ENCODE measurements around the gene FAM89B.

Gene FAM89B

GRCh38 chr11:65577756-65578109, 5.4 kb downstream of the FAM89B start:
- Histone ChIP-seq H3K27me3 (ENCODE audit: insufficient read depth, low read length) (peaks cover 57% of the 10 kb centered on the region), H3K4me1 (ENCODE audit: insufficient read depth, low read length) (peaks cover 17% of the 10 kb centered on the region; the same call in 1 of the 2 replicates), H3K27ac (ENCODE audit: low read depth, low read length) (no peak overlapping the region), H3K36me3 (ENCODE audit: insufficient read depth, low read length) (no peaks in the 10 kb centered on the region), H3K9me3 (ENCODE audit: insufficient read depth, low read depth, low read length) (no peaks in the 10 kb centered on the region), H3K4me3 (ENCODE audit: low read length) (no peak overlapping the region), H3K9ac (ENCODE audit: low read depth, low read length) (no peak overlapping the region)
- 78% methylated on average over 8 of the region's 8 CpGs for WGBS

GRCh38 chr11:65578134-65578533, 5.8 kb downstream of the FAM89B start:
- peaks cover 58% of the 10 kb centered on the region for H3K27me3 ChIP-seq (ENCODE audit: insufficient read depth, low read length)
- WGBS = 89% methylated on average over 7 of the region's 7 CpGs
- no peak overlapping the region for H3K27ac ChIP-seq (ENCODE audit: low read depth, low read length)
- H3K4me3 ChIP-seq (ENCODE audit: low read length) = no peak overlapping the region
- peaks cover 17% of the 10 kb centered on the region; the same call in 1 of the 2 replicates for H3K4me1 ChIP-seq (ENCODE audit: insufficient read depth, low read length)
- no peak overlapping the region for H3K9ac ChIP-seq (ENCODE audit: low read depth, low read length)
- no peaks in the 10 kb centered on the region for H3K36me3 ChIP-seq (ENCODE audit: insufficient read depth, low read length)
- H3K9me3 ChIP-seq (ENCODE audit: insufficient read depth, low read depth, low read length) = no peaks in the 10 kb centered on the region

GRCh38 chr11:65578667-65579066, 6.3 kb downstream of the FAM89B start:
- no peaks in the 10 kb centered on the region for H3K36me3 ChIP-seq (ENCODE audit: insufficient read depth, low read length)
- H3K9me3 ChIP-seq (ENCODE audit: insufficient read depth, low read depth, low read length) = no peaks in the 10 kb centered on the region
- no peak overlapping the region for H3K9ac ChIP-seq (ENCODE audit: low read depth, low read length)
- no peak overlapping the region for H3K27ac ChIP-seq (ENCODE audit: low read depth, low read length)
- peaks cover 14% of the 10 kb centered on the region; the same call in 1 of the 2 replicates for H3K4me1 ChIP-seq (ENCODE audit: insufficient read depth, low read length)
- no peak overlapping the region for H3K4me3 ChIP-seq (ENCODE audit: low read length)
- peaks cover 64% of the 10 kb centered on the region for H3K27me3 ChIP-seq (ENCODE audit: insufficient read depth, low read length)
- 87% methylated on average over 3 of the region's 3 CpGs for WGBS

DNA sequence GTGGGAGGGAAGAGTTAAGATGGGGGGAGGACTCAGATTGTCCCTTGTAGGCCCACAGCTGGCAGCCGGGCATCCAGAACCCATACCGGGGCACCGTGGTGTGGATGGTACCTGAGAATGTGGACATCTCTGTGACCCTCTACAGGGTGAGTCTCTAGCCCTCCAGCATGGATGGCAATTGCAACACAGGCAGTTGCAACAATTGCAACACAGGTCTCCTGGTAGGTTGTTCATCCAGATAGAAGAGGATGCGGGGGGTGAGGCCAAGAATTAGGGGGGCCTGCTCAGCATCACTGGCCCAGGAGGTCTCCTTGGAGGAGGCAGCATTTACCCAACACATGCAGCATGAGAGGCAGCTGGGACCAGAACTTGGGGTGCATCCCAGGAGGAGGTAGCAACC, 7.0 kb downstream of the FAM89B start:
- H3K4me3 ChIP-seq (ENCODE audit: low read length) = no peak overlapping the region
- H3K27ac ChIP-seq (ENCODE audit: low read depth, low read length) = no peak overlapping the region
- no peaks in the 10 kb centered on the region for H3K9me3 ChIP-seq (ENCODE audit: insufficient read depth, low read depth, low read length)
- no peak overlapping the region for H3K9ac ChIP-seq (ENCODE audit: low read depth, low read length)
- H3K36me3 ChIP-seq (ENCODE audit: insufficient read depth, low read length) = no peaks in the 10 kb centered on the region
- peaks cover 11% of the 10 kb centered on the region; the same call in 1 of the 2 replicates for H3K4me1 ChIP-seq (ENCODE audit: insufficient read depth, low read length)
- 94% methylated on average over 4 of the region's 4 CpGs for WGBS
- H3K27me3 ChIP-seq (ENCODE audit: insufficient read depth, low read length) = peaks cover 69% of the 10 kb centered on the region

DNA sequence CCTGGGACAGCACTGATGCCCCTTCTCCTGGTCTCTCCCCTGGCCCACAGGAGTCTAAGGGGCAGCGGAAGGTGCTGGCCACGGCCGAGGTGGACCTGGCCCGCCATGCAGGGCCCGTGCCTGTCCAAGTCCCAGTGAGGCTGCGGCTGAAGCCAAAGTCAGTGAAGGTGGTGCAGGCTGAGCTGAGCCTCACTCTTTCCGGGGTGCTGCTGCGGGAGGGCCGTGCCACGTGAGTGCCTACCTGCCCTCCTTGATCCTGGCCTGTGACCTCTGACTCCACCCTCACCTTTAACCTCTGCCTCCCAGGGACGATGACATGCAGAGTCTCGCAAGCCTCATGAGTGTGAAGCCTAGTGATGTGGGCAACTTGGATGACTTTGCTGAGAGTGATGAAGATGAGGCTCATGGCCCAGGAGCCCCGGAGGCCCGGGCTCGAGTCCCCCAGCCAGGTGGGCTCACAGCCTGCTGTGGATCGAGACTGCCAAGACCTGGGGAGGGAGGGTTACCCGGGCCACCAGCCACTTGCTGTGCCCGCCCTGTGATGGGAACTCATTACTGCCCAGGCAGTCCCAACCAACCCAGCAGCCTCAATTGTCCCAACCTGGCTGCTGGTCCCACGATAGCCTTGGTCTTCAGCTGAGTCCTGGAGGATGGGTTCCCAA, 7.8 kb downstream of the FAM89B start:
- 94% methylated on average over 19 of the region's 19 CpGs for WGBS
- H3K4me3 ChIP-seq (ENCODE audit: low read length) = no peak overlapping the region
- H3K36me3 ChIP-seq (ENCODE audit: insufficient read depth, low read length) = no peaks in the 10 kb centered on the region
- no peak overlapping the region for H3K9ac ChIP-seq (ENCODE audit: low read depth, low read length)
- no peaks in the 10 kb centered on the region for H3K9me3 ChIP-seq (ENCODE audit: insufficient read depth, low read depth, low read length)
- H3K4me1 ChIP-seq (ENCODE audit: insufficient read depth, low read length) = peaks cover 7% of the 10 kb centered on the region; the same call in 1 of the 2 replicates
- H3K27me3 ChIP-seq (ENCODE audit: insufficient read depth, low read length) = peaks cover 69% of the 10 kb centered on the region
- no peak overlapping the region for H3K27ac ChIP-seq (ENCODE audit: low read depth, low read length)

DNA sequence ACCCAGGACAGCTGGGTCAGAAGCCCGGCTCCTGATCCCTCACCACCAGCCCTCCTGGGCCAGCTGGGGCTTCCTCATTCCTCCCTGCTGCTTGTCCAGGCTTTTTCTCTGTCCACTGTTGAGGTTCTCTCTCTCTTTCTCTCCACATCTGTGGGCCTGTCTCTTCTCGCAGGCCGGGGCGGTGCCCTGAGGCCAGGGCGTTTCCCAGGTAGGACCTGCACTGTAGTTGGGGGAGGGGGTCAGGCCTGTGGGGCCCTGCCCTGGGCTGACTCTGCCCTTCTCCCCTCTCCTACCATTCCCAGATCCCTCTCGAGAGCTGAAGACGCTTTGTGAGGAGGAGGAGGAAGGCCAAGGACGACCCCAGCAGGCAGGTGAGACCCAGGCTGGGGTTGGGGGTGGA, 8.4 kb downstream of the FAM89B start:
- Histone ChIP-seq H3K27ac (ENCODE audit: low read depth, low read length) (no peak overlapping the region), H3K27me3 (ENCODE audit: insufficient read depth, low read length) (peaks cover 69% of the 10 kb centered on the region)

GRCh38 chr11:65581928-65582327, 9.6 kb downstream of the FAM89B start:
- peaks cover 3% of the 10 kb centered on the region; the same call in 1 of the 2 replicates for H3K4me1 ChIP-seq (ENCODE audit: insufficient read depth, low read length)
- H3K9ac ChIP-seq (ENCODE audit: low read depth, low read length) = no peak overlapping the region
- no peak overlapping the region for H3K4me3 ChIP-seq (ENCODE audit: low read length)
- no peak overlapping the region for H3K27ac ChIP-seq (ENCODE audit: low read depth, low read length)
- no peaks in the 10 kb centered on the region for H3K9me3 ChIP-seq (ENCODE audit: insufficient read depth, low read depth, low read length)
- WGBS = 90% methylated on average over 3 of the region's 3 CpGs
- no peaks in the 10 kb centered on the region for H3K36me3 ChIP-seq (ENCODE audit: insufficient read depth, low read length)
- peaks cover 70% of the 10 kb centered on the region for H3K27me3 ChIP-seq (ENCODE audit: insufficient read depth, low read length)

More for the DNA sequence above, 8.4 kb downstream of the FAM89B start:
- 85% methylated on average over 6 of the region's 8 CpGs for WGBS
- Histone ChIP-seq H3K36me3 (ENCODE audit: insufficient read depth, low read length) (no peaks in the 10 kb centered on the region), H3K4me1 (ENCODE audit: insufficient read depth, low read length) (peaks cover 3% of the 10 kb centered on the region; the same call in 1 of the 2 replicates), H3K4me3 (ENCODE audit: low read length) (no peak overlapping the region), H3K9me3 (ENCODE audit: insufficient read depth, low read depth, low read length) (no peaks in the 10 kb centered on the region), H3K9ac (ENCODE audit: low read depth, low read length) (no peak overlapping the region)

DNA sequence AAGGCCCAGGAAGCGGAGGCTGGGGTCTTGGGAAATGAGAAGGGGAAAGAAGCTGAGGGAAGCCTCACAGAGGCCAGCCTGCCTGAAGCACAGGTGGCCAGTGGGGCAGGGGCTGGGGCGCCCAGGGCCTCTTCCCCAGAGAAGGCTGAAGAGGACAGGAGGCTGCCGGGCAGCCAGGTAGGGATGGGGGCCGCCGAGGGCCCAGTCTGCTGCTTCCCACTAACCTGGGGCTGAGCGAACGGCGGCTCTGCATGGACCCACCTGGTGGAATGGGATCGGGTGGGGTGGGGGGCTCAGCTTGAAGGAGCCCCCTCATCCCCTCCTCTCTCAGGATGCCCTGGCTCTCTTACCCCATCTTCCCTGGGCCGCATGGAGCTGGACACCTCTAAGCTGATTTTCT, 11.3 kb downstream of the FAM89B start:
- Histone ChIP-seq H3K4me3 (ENCODE audit: low read length) (no peak overlapping the region), H3K9me3 (ENCODE audit: insufficient read depth, low read depth, low read length) (no peaks in the 10 kb centered on the region), H3K27ac (ENCODE audit: low read depth, low read length) (no peak overlapping the region), H3K9ac (ENCODE audit: low read depth, low read length) (no peak overlapping the region), H3K4me1 (ENCODE audit: insufficient read depth, low read length) (0 out of 2 replicates have a peak, but pooled peaks cover 3% of the 10 kb centered on the region), H3K36me3 (ENCODE audit: insufficient read depth, low read length) (no peaks in the 10 kb centered on the region), H3K27me3 (ENCODE audit: insufficient read depth, low read length) (peaks cover 56% of the 10 kb centered on the region)
- WGBS = 91% methylated on average over 9 of the region's 10 CpGs

DNA sequence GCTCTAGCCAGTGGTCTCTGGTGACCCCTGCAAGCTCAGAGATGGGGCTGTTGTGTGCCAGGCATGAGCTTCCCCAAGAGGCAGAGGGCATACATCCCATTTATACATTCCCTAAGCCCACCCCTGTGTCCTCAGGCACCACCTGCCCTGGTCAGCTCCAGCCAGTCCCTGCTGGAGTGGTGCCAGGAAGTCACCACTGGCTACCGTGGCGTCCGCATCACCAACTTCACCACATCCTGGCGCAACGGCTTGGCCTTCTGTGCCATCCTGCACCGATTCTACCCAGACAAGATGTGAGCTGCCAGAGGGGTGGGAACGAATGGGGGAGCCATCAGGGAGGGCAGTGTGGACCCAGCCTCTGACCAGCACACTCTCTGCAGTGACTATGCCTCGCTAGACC, 11.8 kb downstream of the FAM89B start:
- WGBS = 89% methylated on average over 7 of the region's 8 CpGs
- H3K9me3 ChIP-seq (ENCODE audit: insufficient read depth, low read depth, low read length) = no peaks in the 10 kb centered on the region
- H3K36me3 ChIP-seq (ENCODE audit: insufficient read depth, low read length) = no peaks in the 10 kb centered on the region
- peaks cover 53% of the 10 kb centered on the region for H3K27me3 ChIP-seq (ENCODE audit: insufficient read depth, low read length)
- no peak overlapping the region for H3K4me3 ChIP-seq (ENCODE audit: low read length)
- H3K4me1 ChIP-seq (ENCODE audit: insufficient read depth, low read length) = 0 out of 2 replicates have a peak, but pooled peaks cover 3% of the 10 kb centered on the region
- no peak overlapping the region for H3K27ac ChIP-seq (ENCODE audit: low read depth, low read length)
- H3K9ac ChIP-seq (ENCODE audit: low read depth, low read length) = no peak overlapping the region

- Histone ChIP-seq H3K36me3 (ENCODE audit: insufficient read depth, low read length) (no peaks in the 10 kb centered on the region), H3K9ac (ENCODE audit: low read depth, low read length) (no peak overlapping the region), H3K27ac (ENCODE audit: low read depth, low read length) (no peak overlapping the region), H3K27me3 (ENCODE audit: insufficient read depth, low read length) (peaks cover 54% of the 10 kb centered on the region), H3K9me3 (ENCODE audit: insufficient read depth, low read depth, low read length) (no peaks in the 10 kb centered on the region), H3K4me3 (ENCODE audit: low read length) (peak overlapping the region; percentile 28), H3K4me1 (ENCODE audit: insufficient read depth, low read length) (0 out of 2 replicates have a peak, but pooled peaks cover 3% of the 10 kb centered on the region)
- WGBS = 55% methylated on average over 46 of the region's 46 CpGs
Measured at GRCh38 chr11:65584723-65585171, 12.4 kb downstream of the FAM89B start.

GRCh38 chr11:65585396-65586246, 13.3 kb downstream of the FAM89B start:
- WGBS = 72% methylated on average over 50 of the region's 51 CpGs
- Histone ChIP-seq H3K4me1 (ENCODE audit: insufficient read depth, low read length) (0 out of 2 replicates have a peak, but pooled peaks cover 3% of the 10 kb centered on the region), H3K27ac (ENCODE audit: low read depth, low read length) (no peak overlapping the region), H3K4me3 (ENCODE audit: low read length) (no peak overlapping the region), H3K9me3 (ENCODE audit: insufficient read depth, low read depth, low read length) (no peaks in the 10 kb centered on the region), H3K27me3 (ENCODE audit: insufficient read depth, low read length) (peaks cover 63% of the 10 kb centered on the region), H3K9ac (ENCODE audit: low read depth, low read length) (no peak overlapping the region), H3K36me3 (ENCODE audit: insufficient read depth, low read length) (no peaks in the 10 kb centered on the region)

Measured in HUES64 (cell line).